PC-9 (cell line): ENCODE data around the gene MORN3. TPM values are rescaled to one million over a fixed set of nuclear protein-coding genes. Genes with fewer than 3 reads are reported as not detected.

Experiments
- BruUV-seq: library from RNA; stranded (reverse); fragments of 400-500 nt; replicated peaks from 2 replicates; lab custom pipeline; 2021; lab: Mats Ljungman, UMichigan
- CTCF ChIA-PET: fragments of 300-600 bp; sonication (Branson Sonifier 250); formaldehyde crosslinking; loops from one replicate; lab custom pipeline; 2022; ENCODE audit warnings: antibody characterized with exemption; lab: Charles Lee
- POLR2A ChIA-PET: fragments of 300-600 bp; sonication (Branson Sonifier 250); formaldehyde crosslinking; loops from one replicate; lab custom pipeline; 2022; ENCODE audit warnings: antibody characterized with exemption; ENCODE audit not compliant: unreplicated experiment; lab: Charles Lee
- DNase-seq, 2 experiments: peaks; one replicate each; pipeline versions ENCODE4 v3.0.0 to v3.0.0-alpha.2; 2015 to 2022; ENCODE audit warnings: mixed read lengths in 1 of 2
- H2AFZ ChIP-seq: fragments of 200-600 bp; sonication (generic); 2 replicates; pipeline ENCODE4 v1.8.1; 2017; ENCODE audit warnings: antibody characterized with exemption
- H3F3A ChIP-seq: fragments of 200-600 bp; sonication (generic); 2 replicates; pipeline ENCODE4 v1.8.1; 2017; ENCODE audit warnings: antibody characterized with exemption, mild to moderate bottlenecking, low read depth; ENCODE audit not compliant: insufficient read depth
- H3K27ac ChIP-seq: fragments of 200-600 bp; sonication (generic); 2 replicates; pipeline ENCODE4 v1.6.1; 2016; ENCODE audit warnings: mixed run types
- H3K27me3 ChIP-seq: fragments of 200-600 bp; sonication (generic); 2 replicates; pipeline ENCODE4 v1.6.1; 2016; ENCODE audit warnings: low read depth, mixed run types; ENCODE audit not compliant: insufficient read depth
- H3K36me3 ChIP-seq: fragments of 200-600 bp; sonication (generic); 2 replicates; pipeline ENCODE4 v1.6.1; 2016; ENCODE audit warnings: low read depth, mixed run types
- H3K4me1 ChIP-seq: fragments of 200-600 bp; sonication (generic); replicated peaks from 2 replicates; pipeline ENCODE4 v1.6.1; 2016; ENCODE audit warnings: mixed run types; ENCODE audit not compliant: insufficient read depth
- H3K4me2 ChIP-seq: fragments of 200-600 bp; sonication (generic); 2 replicates; pipeline ENCODE4 v1.6.1; 2017; ENCODE audit warnings: mixed run types
- H3K4me3 ChIP-seq: fragments of 200-600 bp; sonication (generic); 2 replicates; pipeline ENCODE4 v1.6.1; 2016; ENCODE audit warnings: mixed run types
- H3K79me2 ChIP-seq: fragments of 200-600 bp; sonication (generic); 2 replicates; pipeline ENCODE4 v1.6.1; 2017; ENCODE audit warnings: low read depth, mixed run types
- H3K9me2 ChIP-seq: fragments of 200-600 bp; sonication (generic); 2 replicates; pipeline ENCODE4 v1.8.1; 2017; ENCODE audit warnings: mild to moderate bottlenecking; ENCODE audit not compliant: insufficient read depth
- H3K9me3 ChIP-seq: fragments of 200-600 bp; sonication (generic); 2 replicates; pipeline ENCODE4 v1.8.1; 2016; ENCODE audit warnings: low read depth; ENCODE audit not compliant: insufficient read depth
- H4K20me1 ChIP-seq: fragments of 200-600 bp; sonication (generic); 2 replicates; pipeline ENCODE4 v1.8.1; 2017; ENCODE audit not compliant: insufficient read depth
- EZH2 ChIP-seq: fragments of 200-600 bp; sonication (generic); IDR thresholded peaks from 2 replicates; pipeline ENCODE4 v1.8.0; 2017; ENCODE audit warnings: antibody characterized with exemption, low read depth
- intact Hi-C: fragments of 100-400 bp; cut with micrococcal nuclease; formaldehyde crosslinking; loops from one replicate; pipeline ENCODE4 v1.10.0; 2022; ENCODE audit not compliant: unreplicated experiment
- total RNA-seq: library from RNA; stranded (reverse); gene quantifications from 2 replicates; pipeline ENCODE4 v1.2.3, GENCODE V29; 2021
- TF ChIP-seq, protein P1 (sequence below): fragments of 200-600 bp; sonication (generic); conservative IDR thresholded peaks from 2 replicates; pipeline ENCODE4 v1.6.1; 2017; ENCODE audit warnings: mixed run types, antibody characterized with exemption, mild to moderate bottlenecking, moderate library complexity

MORN3 gene
- total RNA-seq, 1 experiment from 2014 or later, result 1.8 TPM

DNA sequence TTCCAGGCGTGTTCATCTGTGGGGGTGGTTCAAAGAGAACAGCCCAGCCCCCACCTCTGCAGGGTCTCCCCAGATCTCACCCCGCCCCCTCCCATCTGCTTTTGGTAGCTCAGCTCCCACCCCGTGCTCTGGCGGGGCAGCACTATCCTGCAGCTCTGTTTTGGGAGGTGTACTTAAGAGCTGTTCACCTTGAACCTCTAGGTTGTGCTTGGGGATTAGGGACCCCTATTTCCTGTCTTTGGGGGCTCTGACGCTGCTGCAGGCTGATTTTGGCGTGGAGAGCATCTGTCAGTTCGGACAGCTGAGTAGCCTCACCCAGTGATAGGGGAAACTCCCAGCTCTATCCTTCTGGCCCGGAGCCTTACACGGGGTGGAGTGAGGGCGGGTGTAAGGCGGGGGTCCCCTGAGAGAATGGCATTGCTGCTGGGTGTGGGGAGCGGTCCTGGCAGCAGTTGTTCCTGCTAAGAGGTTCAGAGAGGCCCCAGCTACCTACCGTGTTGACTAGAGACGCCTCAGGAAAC, 43.9 kb upstream of the MORN3 start:
- Histone ChIP-seq H4K20me1 (no peaks in the 10 kb centered on the region), H3K9me3 (no peaks in the 10 kb centered on the region), H3K36me3 (no peaks in the 10 kb centered on the region), H3K27me3 (no peaks in the 10 kb centered on the region), H2AFZ (peak overlapping the region; percentile 86), H3K27ac (no peak overlapping the region), H3K9me2 (no peaks in the 10 kb centered on the region), H3K4me2 (peak overlapping the region; percentile 89), H3K79me2 (peaks cover 27% of the 10 kb centered on the region), H3K4me3 (peak overlapping the region; percentile 77), H3F3A (peaks cover 37% of the 10 kb centered on the region), H3K4me1 (peaks cover 35% of the 10 kb centered on the region)
- intact Hi-C loops, result loop anchor here (5.0 kb wide), 2 partner anchors 59 to 79 kb away; partner anchors contain the start of gene RHOF
- BruUV-seq, result no TSS peak
- POLR2A ChIA-PET, result interaction anchor here (0.5 to 0.7 kb wide), 3 partner anchors 57 to 87 kb away, joined by 3 to 12 read pairs (median 6); partner anchors contain the start of gene ORAI1
- TF ChIP-seq, protein P1, sequence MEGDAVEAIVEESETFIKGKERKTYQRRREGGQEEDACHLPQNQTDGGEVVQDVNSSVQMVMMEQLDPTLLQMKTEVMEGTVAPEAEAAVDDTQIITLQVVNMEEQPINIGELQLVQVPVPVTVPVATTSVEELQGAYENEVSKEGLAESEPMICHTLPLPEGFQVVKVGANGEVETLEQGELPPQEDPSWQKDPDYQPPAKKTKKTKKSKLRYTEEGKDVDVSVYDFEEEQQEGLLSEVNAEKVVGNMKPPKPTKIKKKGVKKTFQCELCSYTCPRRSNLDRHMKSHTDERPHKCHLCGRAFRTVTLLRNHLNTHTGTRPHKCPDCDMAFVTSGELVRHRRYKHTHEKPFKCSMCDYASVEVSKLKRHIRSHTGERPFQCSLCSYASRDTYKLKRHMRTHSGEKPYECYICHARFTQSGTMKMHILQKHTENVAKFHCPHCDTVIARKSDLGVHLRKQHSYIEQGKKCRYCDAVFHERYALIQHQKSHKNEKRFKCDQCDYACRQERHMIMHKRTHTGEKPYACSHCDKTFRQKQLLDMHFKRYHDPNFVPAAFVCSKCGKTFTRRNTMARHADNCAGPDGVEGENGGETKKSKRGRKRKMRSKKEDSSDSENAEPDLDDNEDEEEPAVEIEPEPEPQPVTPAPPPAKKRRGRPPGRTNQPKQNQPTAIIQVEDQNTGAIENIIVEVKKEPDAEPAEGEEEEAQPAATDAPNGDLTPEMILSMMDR, result no peak
- no peak for TF ChIP-seq EZH2
- CTCF ChIA-PET, result no interaction called here
- no peak for DNase-seq

DNA sequence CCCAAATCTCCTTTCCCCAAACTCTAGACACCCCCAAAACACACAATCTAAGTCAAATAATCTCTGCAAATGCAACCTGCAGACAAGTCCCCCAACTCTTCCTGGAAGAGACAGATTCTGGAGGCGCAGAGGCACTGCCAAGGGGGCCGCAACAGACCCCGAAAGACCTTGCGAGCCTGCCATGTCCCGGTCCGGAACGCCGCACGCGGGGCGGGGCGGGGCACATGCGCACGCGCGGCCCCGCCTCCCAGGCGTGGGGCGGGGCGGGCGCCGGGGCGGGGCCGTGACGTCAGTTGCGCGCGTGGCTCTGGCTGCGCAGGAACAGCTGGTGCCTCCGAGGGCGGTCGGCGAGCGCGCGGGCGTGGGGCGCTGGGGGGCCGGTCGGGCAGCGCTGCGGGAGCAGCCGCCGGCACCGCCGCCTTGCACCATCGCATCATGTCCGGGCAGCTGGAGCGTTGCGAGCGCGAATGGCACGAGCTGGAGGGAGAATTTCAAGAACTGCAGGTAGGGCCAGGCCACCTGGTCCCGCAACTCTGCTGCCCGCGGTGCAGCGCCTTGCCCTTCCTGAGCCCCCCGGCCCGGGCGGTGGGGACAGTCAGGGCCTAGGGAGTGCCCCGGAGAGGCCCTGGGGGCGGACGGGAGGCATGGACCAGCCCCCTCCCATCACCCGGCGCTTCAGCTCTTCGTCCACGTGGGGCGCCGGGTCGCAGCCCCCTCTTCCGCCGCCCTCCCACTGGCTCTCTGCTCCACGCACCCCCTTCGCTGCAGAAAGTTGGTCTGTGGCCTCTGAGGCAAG, 43.2 kb upstream of the MORN3 start, which contains the start of gene TMEM120B:
TMEM120B (plus strand) TSS at position 292 of the 796 bp plus-strand sequence; CDS start at position 436, 144 bp downstream.
- Histone ChIP-seq H3K79me2 (peaks cover 21% of the 10 kb centered on the region), H3K4me1 (peaks cover 35% of the 10 kb centered on the region), H2AFZ (peak within 1 kb of the TSS; percentile 86), H3K9me3 (no peaks in the 10 kb centered on the region), H3F3A (peaks cover 37% of the 10 kb centered on the region), H3K9me2 (no peaks in the 10 kb centered on the region), H4K20me1 (no peaks in the 10 kb centered on the region), H3K27me3 (no peaks in the 10 kb centered on the region), H3K27ac (peak within 1 kb of the TSS; percentile 40; the same call in 1 of the 2 replicates), H3K36me3 (no peaks in the 10 kb centered on the region), H3K4me2 (peak within 1 kb of the TSS; percentile 95), H3K4me3 (peak within 1 kb of the TSS; percentile 77)
- TF ChIP-seq, protein P1, result no peak
- no peak for TF ChIP-seq EZH2
- POLR2A ChIA-PET, result interaction anchor here (0.5 to 0.8 kb wide), 5 partner anchors 57 to 90 kb away, joined by 3 to 12 read pairs (median 5); partner anchors contain the start of gene ORAI1
- BruUV-seq, result no TSS peak
- CTCF ChIA-PET, result interaction anchor here (0.5 kb wide), 1 partner anchor 61 kb away, joined by 11 read pairs; no protein-coding TSS in a partner anchor
- intact Hi-C loops, result loop anchor here (5.0 kb wide), 2 partner anchors 60 to 80 kb away; partner anchors contain the start of gene RHOF
- peak; percentile 41 to 84 for DNase-seq

DNA sequence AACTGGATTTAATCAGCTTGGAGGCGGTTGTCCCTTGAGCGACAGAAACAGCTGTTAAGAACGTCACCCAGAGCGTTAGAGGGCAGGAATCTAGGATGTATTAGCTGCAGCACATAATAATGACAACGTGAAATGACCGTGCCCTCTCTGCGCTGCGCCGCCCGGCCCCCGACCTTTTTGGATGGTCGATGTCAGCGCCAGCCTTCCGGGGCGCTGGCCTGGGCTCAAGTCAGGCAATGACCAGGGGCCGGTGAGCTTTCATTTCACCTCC, 42.7 kb upstream of the MORN3 start:
- no peaks in the 10 kb centered on the region for H3K9me3 ChIP-seq
- peaks cover 34% of the 10 kb centered on the region for H3F3A ChIP-seq
- peaks cover 31% of the 10 kb centered on the region for H3K4me1 ChIP-seq
- H3K36me3 ChIP-seq, result no peaks in the 10 kb centered on the region
- ChIA-PET POLR2A (interaction anchor here (0.6 to 0.8 kb wide), 2 partner anchors 63 to 91 kb away, joined by 4 to 5 read pairs; no protein-coding TSS in a partner anchor), CTCF (interaction anchor here (0.5 to 0.6 kb wide), 2 partner anchors 62 to 100 kb away, joined by 5 to 11 read pairs; no protein-coding TSS in a partner anchor)
- TSS peak; percentile 72 for BruUV-seq
- H3K4me3 ChIP-seq, result peak overlapping the region; percentile 77
- H3K9me2 ChIP-seq, result no peaks in the 10 kb centered on the region
- peak overlapping the region; percentile 40; the same call in 1 of the 2 replicates for H3K27ac ChIP-seq
- TF ChIP-seq, protein P1, result no peak
- no peak for TF ChIP-seq EZH2
- peak overlapping the region; percentile 86 for H2AFZ ChIP-seq
- H4K20me1 ChIP-seq, result no peaks in the 10 kb centered on the region
- DNase-seq, result peak in 1 of 2 experiments; percentile 39
- no peaks in the 10 kb centered on the region for H3K27me3 ChIP-seq
- H3K4me2 ChIP-seq, result peak overlapping the region; percentile 95
- intact Hi-C loops, result loop anchor here (5.0 kb wide), 2 partner anchors 60 to 80 kb away; partner anchors contain the start of gene RHOF
- peaks cover 21% of the 10 kb centered on the region for H3K79me2 ChIP-seq
